ENCODE data around the gene P4HA2. TPM values are rescaled to one million over a fixed set of nuclear protein-coding genes. Genes with fewer than 3 reads are reported as not detected.

P4HA2 gene
- total and polyA plus RNA-seq, 2 experiments from 2014 or later, result 5.9 to 8.0 TPM

GRCh38 chr5:132266031-132266835, 38.6 kb upstream of the P4HA2 start:
- Histone ChIP-seq H3F3A (replicated peaks; ENCODE audit: low read depth) (no peaks in the 10 kb centered on the region), H2AFZ (no peak overlapping the region), H3K4me2 (no peak overlapping the region), H3K9me2 (ENCODE audit: insufficient read depth) (no peaks in the 10 kb centered on the region), H3K79me2 (replicated peaks; ENCODE audit: insufficient read depth) (no peaks in the 10 kb centered on the region), H3K27me3 (ENCODE audit: insufficient read depth) (no peaks in the 10 kb centered on the region), H4K20me1 (replicated peaks; ENCODE audit: insufficient read depth) (no peaks in the 10 kb centered on the region), H3K36me3 (ENCODE audit: insufficient read depth) (no peaks in the 10 kb centered on the region), H3K27ac (ENCODE audit: low read depth) (no peak overlapping the region), H3K4me3 (no peak overlapping the region), H3K4me1 (ENCODE audit: insufficient read depth) (no peaks in the 10 kb centered on the region)
- TF ChIP-seq ZNF114 (CRISPR knock-in tag; IDR thresholded peaks at IDR 0.05), result no peak
- TF ChIP-seq, protein P1, sequence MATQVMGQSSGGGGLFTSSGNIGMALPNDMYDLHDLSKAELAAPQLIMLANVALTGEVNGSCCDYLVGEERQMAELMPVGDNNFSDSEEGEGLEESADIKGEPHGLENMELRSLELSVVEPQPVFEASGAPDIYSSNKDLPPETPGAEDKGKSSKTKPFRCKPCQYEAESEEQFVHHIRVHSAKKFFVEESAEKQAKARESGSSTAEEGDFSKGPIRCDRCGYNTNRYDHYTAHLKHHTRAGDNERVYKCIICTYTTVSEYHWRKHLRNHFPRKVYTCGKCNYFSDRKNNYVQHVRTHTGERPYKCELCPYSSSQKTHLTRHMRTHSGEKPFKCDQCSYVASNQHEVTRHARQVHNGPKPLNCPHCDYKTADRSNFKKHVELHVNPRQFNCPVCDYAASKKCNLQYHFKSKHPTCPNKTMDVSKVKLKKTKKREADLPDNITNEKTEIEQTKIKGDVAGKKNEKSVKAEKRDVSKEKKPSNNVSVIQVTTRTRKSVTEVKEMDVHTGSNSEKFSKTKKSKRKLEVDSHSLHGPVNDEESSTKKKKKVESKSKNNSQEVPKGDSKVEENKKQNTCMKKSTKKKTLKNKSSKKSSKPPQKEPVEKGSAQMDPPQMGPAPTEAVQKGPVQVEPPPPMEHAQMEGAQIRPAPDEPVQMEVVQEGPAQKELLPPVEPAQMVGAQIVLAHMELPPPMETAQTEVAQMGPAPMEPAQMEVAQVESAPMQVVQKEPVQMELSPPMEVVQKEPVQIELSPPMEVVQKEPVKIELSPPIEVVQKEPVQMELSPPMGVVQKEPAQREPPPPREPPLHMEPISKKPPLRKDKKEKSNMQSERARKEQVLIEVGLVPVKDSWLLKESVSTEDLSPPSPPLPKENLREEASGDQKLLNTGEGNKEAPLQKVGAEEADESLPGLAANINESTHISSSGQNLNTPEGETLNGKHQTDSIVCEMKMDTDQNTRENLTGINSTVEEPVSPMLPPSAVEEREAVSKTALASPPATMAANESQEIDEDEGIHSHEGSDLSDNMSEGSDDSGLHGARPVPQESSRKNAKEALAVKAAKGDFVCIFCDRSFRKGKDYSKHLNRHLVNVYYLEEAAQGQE (IDR thresholded peaks at IDR 0.05; ENCODE audit: unreplicated experiment), result no peak
- no peak for TF ChIP-seq CREB1 (CRISPR knock-in tag; IDR thresholded peaks at IDR 0.05; ENCODE audit: low read depth)
- TF ChIP-seq POLR2AphosphoS5 (IDR thresholded peaks at IDR 0.05; ENCODE audit: low read depth), result no peak
- no peak for TF ChIP-seq EZH2phosphoT487 (IDR thresholded peaks at IDR 0.05; ENCODE audit: unreplicated experiment)
- TF ChIP-seq ZNF462 (CRISPR knock-in tag; IDR thresholded peaks at IDR 0.05), result no peak
- no peak for TF ChIP-seq ETS1 (IDR thresholded peaks at IDR 0.05)
- TF ChIP-seq NANOG (IDR thresholded peaks at IDR 0.05; ENCODE audit: borderline replicate concordance), result no peak
- no peak for TF ChIP-seq CTCF (conservative IDR thresholded peaks at IDR 0.05; ENCODE audit: low read depth in 2 of 2)
- ATAC-seq, result no peak
- H3K4me1 Mint-ChIP-seq, result no peaks in the 10 kb centered on the region
- DNase-seq (ENCODE audit: low spot score), result no peak
- H3K4me3 Mint-ChIP-seq, result no peak overlapping the region
- H3K27ac Mint-ChIP-seq, result no peak overlapping the region
- H3K9me3 Mint-ChIP-seq, result no peaks in the 10 kb centered on the region
- H3K27me3 Mint-ChIP-seq (ENCODE audit: insufficient read depth, low read depth, poor library complexity), result peaks cover 9% of the 10 kb centered on the region
- no peaks in the 10 kb centered on the region for H3K36me3 Mint-ChIP-seq (ENCODE audit: low read depth)

Data from GM23338 (cell line).